Activated naive CD8-positive, alpha-beta T cell (primary cell): ENCODE results near the gene ALDH18A1.
A peak's percentile ranks its signal among the peaks of the same experiment; 100 is the strongest.
"Not testable (repeated sequence)": the region's sequence is repeated elsewhere in the genome, so short reads cannot be mapped to it uniquely, and the experiment has no call there.

Experiments
- H3K27ac Mint-ChIP-seq: one replicate; pipeline ENCODE4 v1.8.0; 2021; ENCODE audit warnings: mixed read lengths
- H3K27me3 Mint-ChIP-seq: one replicate; pipeline ENCODE4 v1.8.0; 2021; ENCODE audit warnings: mixed read lengths
- H3K36me3 Mint-ChIP-seq: one replicate; pipeline ENCODE4 v1.8.0; 2021; ENCODE audit warnings: mixed read lengths
- H3K4me1 Mint-ChIP-seq: one replicate; pipeline ENCODE4 v1.8.0; 2021; ENCODE audit warnings: low read depth, mixed read lengths
- H3K4me3 Mint-ChIP-seq: one replicate; pipeline ENCODE4 v1.8.0; 2021; ENCODE audit warnings: mild to moderate bottlenecking, mixed read lengths
- H3K9me3 Mint-ChIP-seq: one replicate; pipeline ENCODE4 v1.8.0; 2021; ENCODE audit warnings: low read depth, mixed read lengths

The ALDH18A1 gene

DNA sequence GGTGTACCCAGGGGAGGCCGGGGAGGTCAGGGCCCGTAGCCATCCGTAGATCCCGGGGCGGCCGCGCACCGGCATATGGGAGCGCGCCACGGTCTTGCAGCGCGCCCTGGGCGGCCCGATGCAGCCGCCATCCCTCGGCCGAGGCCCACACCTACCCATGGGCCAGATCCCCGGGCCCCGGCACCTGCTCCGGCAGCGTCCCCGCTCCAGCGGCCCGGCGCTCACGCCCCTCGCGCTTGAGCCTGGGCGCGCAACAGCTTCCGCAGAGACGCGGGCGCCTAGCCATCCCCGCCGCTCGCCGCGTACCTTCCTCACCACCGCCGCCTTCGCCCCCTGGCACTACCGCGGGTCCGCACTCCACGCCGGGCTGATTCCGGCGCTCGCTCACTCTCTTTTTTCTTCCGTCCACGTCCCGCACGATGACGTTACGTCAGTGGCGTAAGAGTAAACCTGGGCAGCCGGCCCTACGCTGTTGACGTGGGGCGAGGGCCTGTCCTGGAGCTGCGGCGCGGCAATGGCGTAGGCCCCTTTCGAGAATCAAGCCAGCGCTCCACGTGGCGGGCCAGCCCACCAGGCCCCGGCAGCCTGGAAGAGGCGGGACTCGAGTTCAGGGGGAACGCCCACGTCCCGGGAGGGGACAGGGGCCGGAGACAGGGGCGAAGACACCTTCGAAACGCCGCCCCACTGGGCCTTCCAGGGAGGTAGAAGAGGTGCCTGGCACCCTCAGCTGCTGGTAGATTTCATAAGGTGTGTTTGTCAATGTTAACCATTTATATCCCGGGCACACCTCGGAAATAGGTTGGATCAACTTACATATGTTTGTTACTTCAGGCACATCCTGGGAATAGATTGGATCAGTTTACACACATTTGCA is at the start of gene ALDH18A1:
TSS of gene ALDH18A1 (minus strand) at position 421 of the 874 bp plus-strand sequence. CDS start 3,334 bp downstream, outside the sequence.
- peaks cover 15% of the 10 kb centered on the region for H3K36me3 Mint-ChIP-seq
- no peaks in the 10 kb centered on the region for H3K9me3 Mint-ChIP-seq
- H3K4me3 Mint-ChIP-seq: peak within 1 kb of the TSS; percentile 100
- peak within 1 kb of the TSS; percentile 97 for H3K27ac Mint-ChIP-seq
- H3K27me3 Mint-ChIP-seq: no peaks in the 10 kb centered on the region
- H3K4me1 Mint-ChIP-seq: peaks cover 24% of the 10 kb centered on the region

DNA sequence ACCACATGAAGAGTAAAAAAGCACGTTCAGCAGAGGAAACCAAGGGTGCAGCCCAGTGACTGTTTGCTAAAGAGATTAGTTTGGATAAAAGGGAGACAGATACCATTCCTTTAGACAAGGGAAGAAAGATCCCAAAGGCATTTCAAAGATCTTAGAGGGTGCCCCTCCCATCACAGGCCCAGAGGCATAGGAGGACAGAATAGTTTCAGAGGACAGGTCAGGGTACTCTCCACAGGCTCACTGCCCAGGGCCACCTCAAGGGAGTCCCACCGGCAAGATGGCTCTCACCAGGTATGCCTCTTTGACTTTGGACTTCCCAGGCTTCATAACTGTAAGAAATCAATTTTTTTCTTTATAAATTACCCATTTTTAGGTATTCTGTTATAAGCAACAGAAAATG is 41.9 kb upstream of the ALDH18A1 start:
- H3K9me3 Mint-ChIP-seq: no peaks in the 10 kb centered on the region
- H3K27ac Mint-ChIP-seq: no peak overlapping the region
- no peaks in the 10 kb centered on the region for H3K36me3 Mint-ChIP-seq
- H3K27me3 Mint-ChIP-seq: peaks cover 3% of the 10 kb centered on the region
- no peak overlapping the region for H3K4me3 Mint-ChIP-seq
- peaks cover 4% of the 10 kb centered on the region for H3K4me1 Mint-ChIP-seq

DNA sequence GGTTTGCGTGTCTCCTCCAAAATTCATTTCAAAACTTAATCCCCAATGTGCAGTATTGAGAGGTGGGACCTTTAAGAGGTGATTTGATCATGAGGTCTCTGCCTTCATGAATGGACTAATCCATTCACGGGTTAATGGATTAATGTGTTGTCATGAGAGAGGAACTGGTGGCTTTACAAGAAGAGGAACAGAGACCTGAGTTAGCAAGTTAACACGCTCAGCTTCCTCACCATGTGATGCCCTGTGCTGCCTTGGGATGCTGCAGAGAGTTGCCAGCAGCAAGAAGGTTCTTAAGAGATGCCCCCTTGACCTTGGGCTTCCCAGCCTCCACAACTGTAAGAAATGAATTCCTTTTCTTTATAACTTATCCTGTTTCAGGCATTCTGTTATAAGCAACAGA is 40.9 kb upstream of the ALDH18A1 start:
- no peak overlapping the region for H3K4me3 Mint-ChIP-seq
- H3K4me1 Mint-ChIP-seq: peaks cover 8% of the 10 kb centered on the region
- H3K36me3 Mint-ChIP-seq: no peaks in the 10 kb centered on the region
- no peak overlapping the region for H3K27ac Mint-ChIP-seq
- peaks cover 3% of the 10 kb centered on the region for H3K27me3 Mint-ChIP-seq
- no peaks in the 10 kb centered on the region for H3K9me3 Mint-ChIP-seq

DNA sequence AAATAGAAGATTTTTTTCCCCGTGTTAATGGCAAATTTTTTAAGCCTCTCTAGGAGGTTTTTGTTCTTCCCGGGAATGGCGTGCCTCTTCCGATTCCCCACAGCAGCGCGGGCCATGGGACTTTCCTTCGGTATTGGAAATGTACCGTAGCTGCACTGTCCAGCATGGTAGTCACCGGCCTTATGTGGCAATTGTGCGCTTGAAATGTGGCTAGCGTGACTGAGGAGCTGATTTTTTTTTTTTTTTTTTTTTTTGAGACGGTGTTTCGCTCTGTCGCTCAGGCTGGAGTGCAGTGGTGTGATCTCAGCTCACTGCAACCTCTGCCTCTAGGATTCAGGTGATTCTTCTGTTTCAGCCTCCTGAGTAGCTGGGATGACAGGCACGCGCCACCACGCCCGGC is 38.2 kb upstream of the ALDH18A1 start:
- peaks cover 29% of the 10 kb centered on the region for H3K4me1 Mint-ChIP-seq
- H3K36me3 Mint-ChIP-seq: peaks cover 8% of the 10 kb centered on the region
- H3K4me3 Mint-ChIP-seq: peak overlapping the region; percentile 97
- no peaks in the 10 kb centered on the region for H3K9me3 Mint-ChIP-seq
- H3K27me3 Mint-ChIP-seq: peaks cover 3% of the 10 kb centered on the region
- no peak overlapping the region for H3K27ac Mint-ChIP-seq

DNA sequence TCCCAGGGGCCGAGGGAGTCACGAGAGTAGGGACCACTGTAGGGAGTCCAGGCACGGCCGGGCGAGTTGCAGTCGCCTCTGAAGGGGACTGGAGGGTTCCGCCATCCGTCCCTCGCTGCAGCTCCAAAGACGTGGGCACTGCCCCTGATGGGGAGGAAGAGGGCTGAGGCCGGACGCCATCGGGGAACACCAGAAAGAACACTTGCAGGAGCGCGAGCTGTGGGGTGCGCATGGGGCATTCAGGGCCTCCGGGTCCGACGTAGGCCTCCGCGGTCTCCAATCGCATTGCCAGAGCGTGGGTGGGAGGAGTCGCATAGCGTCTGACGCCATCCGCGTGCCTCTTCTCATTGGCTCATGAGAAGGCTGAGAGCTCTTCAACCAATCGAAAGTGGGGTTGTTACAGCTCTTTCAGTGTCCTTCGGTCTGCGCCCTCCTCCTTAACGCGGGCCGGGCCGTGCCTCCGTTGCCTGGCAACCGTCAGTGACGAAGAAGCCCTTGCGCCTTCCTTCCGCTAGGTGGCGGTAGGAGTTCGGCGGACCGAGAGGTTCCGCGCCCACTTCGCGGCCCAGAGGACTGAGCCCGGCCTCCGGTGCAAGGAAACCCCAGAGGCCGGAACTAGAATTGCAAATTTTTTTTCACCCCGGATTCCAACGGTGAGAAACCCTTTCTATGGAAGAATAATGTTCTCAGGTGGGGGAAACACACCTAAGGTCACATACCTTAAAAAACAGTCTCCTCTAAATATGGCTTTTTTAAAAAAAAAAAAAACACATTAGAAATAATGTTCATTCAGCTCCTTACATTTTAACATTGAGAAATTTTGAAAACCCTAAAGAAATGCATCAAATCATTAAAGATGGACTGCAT is 37.4 kb upstream of the ALDH18A1 start, which contains the start of gene TCTN3:
TSS of gene TCTN3 (minus strand) at position 260 of the 867 bp plus-strand sequence. CDS start at position 232, 28 bp downstream.
- Mint-ChIP-seq H3K27me3 (peaks cover 3% of the 10 kb centered on the region), H3K36me3 (peaks cover 8% of the 10 kb centered on the region), H3K4me1 (peaks cover 29% of the 10 kb centered on the region)

DNA sequence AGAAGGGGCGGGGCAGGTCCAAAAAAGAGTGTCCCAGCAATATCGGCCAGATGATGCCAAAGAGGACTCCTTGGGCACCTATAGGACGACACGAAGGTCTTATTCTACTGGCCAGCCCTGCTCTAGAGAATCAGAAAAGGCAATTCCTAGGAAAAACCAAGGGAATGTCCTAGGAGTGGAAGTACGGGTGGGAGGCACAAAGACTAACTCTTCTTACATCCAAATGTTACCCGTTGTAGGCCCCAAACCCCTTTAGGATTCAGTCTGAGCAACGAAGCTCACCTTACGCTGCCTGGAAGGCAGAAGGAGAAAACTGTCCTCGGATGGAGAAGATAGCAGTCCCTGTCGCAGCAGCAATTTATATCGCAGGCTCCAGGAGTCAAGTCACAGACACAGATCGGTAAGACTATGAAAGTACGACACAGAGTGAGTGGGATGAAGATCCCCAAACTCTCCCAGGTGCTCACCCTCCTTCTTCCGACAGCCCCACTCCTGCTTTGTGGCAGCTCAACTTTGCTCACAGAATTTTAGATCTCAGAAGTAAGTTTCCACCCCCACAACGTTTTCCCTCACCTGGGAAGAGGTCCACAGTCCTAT is 36.7 kb upstream of the ALDH18A1 start:
- H3K36me3 Mint-ChIP-seq: peaks cover 8% of the 10 kb centered on the region
- H3K9me3 Mint-ChIP-seq: no peaks in the 10 kb centered on the region
- H3K27me3 Mint-ChIP-seq: peaks cover under 1% of the 10 kb centered on the region
- H3K4me1 Mint-ChIP-seq: peaks cover 31% of the 10 kb centered on the region
- H3K4me3 Mint-ChIP-seq: peak overlapping the region; percentile 97
- peak overlapping the region; percentile 93 for H3K27ac Mint-ChIP-seq

More for the DNA sequence above, 37.4 kb upstream of the ALDH18A1 start, which contains the start of gene TCTN3:
- Mint-ChIP-seq H3K4me3 (peak within 1 kb of the TSS; percentile 97), H3K9me3 (no peaks in the 10 kb centered on the region), H3K27ac (peak within 1 kb of the TSS; percentile 93)

DNA sequence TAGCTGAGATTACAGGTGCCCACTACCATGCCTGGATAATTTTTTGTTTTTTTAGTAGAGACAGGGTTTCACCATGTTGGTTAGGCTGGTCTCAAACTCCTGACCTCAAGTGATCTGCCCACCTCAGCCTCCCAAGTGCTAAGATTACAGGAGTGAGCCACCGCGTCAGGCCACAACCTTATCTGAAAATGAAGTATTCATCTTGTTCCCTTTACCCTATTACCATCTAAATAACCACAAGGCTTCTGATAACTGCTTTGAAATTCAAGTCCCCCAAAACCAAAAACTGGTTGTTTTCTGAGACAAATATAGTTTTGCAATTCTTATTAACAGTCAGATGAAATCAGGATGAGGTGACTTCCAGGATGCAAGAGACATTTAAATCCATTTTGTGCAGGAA is 34.8 kb upstream of the ALDH18A1 start:
- Mint-ChIP-seq H3K4me3 (peak overlapping the region; percentile 97), H3K27me3 (no peaks in the 10 kb centered on the region), H3K4me1 (peaks cover 31% of the 10 kb centered on the region), H3K27ac (no peak overlapping the region), H3K9me3 (no peaks in the 10 kb centered on the region), H3K36me3 (peaks cover 8% of the 10 kb centered on the region)

DNA sequence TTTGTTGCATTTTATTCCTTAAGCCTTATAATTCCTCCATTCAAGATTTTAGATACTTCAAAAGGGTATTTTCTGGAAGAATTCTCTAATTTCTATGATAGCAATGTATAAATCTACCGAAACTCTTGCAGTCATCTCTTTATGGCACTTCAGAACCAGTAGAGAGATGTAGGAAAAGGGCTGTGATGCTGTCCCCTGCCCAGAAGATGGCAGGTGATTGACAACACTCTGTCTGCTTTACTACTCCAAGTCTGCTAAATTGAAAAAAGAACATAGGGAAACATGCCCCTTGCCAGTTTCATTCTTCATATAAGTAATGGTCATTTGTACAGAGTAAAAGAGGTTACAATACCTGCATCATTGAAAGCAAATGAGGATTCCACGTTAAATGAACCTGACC is 32.1 kb upstream of the ALDH18A1 start:
- H3K36me3 Mint-ChIP-seq: peaks cover 14% of the 10 kb centered on the region
- no peak overlapping the region for H3K4me3 Mint-ChIP-seq
- peaks cover 27% of the 10 kb centered on the region for H3K4me1 Mint-ChIP-seq
- no peaks in the 10 kb centered on the region for H3K27me3 Mint-ChIP-seq
- H3K27ac Mint-ChIP-seq: no peak overlapping the region
- H3K9me3 Mint-ChIP-seq: no peaks in the 10 kb centered on the region

DNA sequence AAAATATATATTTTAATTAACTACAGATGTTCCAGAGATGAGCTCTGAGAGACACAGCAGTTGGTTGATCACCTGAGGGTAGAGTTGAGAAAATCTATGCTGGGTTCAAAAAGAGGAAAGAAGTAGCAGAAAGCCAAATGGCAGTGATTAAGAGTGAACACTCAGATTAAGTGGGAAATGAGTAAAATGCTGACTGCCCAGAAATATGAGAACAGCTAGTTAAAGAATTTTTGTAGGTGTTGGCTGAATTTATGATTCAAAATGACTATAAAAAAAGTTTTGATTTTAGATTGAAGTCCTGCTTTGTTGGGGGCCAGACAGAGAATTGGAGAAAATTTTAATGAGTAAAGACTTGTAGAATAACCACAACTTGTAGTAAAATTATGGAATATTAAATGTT is 27.5 kb upstream of the ALDH18A1 start:
- no peaks in the 10 kb centered on the region for H3K9me3 Mint-ChIP-seq
- peaks cover 2% of the 10 kb centered on the region for H3K4me1 Mint-ChIP-seq
- no peak overlapping the region for H3K27ac Mint-ChIP-seq
- H3K4me3 Mint-ChIP-seq: no peak overlapping the region
- peaks cover 8% of the 10 kb centered on the region for H3K36me3 Mint-ChIP-seq
- no peaks in the 10 kb centered on the region for H3K27me3 Mint-ChIP-seq

DNA sequence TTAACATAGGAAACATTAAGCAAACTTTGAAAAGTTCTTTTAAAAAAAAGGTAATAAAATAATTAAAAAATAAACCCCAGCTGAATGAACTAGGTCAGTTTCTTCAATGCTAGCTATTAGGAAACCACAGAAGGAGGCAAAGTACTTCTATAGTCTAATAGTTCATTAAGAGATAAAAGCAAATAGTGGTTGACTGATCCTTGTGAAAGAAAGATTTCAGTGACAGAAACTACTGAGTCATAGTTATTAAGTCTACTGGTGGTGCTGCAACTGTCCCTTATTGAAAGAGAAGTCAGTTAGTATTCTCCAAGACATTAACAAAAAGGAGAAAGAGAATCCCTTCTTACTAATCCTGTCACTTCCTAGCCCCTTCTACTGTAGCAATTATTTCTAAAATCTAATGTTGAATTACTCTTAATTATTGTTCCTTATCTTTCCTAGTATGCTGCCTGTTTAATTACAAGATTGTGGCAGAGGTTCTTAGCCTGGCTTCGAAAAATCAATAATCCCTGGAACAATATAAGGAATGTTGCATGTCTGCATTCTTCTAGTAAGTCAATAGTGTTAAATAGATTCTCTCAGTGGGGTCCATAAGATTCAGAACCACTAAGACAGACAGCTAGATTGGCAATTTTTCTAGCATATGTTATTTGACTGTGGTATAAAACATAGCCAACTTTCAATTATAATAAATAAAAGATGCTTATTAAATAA is 19.0 kb upstream of the ALDH18A1 start:
- H3K27me3 Mint-ChIP-seq: no peaks in the 10 kb centered on the region
- H3K4me1 Mint-ChIP-seq: no peaks in the 10 kb centered on the region
- no peak overlapping the region for H3K4me3 Mint-ChIP-seq
- no peaks in the 10 kb centered on the region for H3K9me3 Mint-ChIP-seq
- H3K27ac Mint-ChIP-seq: no peak overlapping the region
- peaks cover 4% of the 10 kb centered on the region for H3K36me3 Mint-ChIP-seq

DNA sequence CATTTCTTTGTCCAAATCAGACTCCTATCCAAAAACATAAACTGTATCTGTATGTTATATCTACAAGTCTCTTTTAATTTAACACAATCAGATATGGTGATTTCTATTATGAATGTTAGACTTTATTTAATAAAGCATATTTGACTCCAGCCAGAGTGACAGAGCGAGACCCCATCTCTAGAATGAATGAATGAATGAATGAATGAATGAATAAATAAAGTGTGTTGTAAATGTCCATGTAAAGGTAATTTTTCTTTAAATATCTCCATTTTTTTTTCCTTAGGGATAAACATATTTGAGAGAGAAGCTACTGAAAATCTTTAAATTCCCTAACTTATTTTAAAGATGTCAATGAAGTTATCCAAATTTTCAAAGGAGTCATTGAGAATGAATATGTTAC is 18.1 kb upstream of the ALDH18A1 start:
- Mint-ChIP-seq H3K36me3 (peaks cover 2% of the 10 kb centered on the region), H3K27me3 (no peaks in the 10 kb centered on the region), H3K4me3 (no peak overlapping the region), H3K9me3 (no peaks in the 10 kb centered on the region), H3K27ac (no peak overlapping the region), H3K4me1 (no peaks in the 10 kb centered on the region)

DNA sequence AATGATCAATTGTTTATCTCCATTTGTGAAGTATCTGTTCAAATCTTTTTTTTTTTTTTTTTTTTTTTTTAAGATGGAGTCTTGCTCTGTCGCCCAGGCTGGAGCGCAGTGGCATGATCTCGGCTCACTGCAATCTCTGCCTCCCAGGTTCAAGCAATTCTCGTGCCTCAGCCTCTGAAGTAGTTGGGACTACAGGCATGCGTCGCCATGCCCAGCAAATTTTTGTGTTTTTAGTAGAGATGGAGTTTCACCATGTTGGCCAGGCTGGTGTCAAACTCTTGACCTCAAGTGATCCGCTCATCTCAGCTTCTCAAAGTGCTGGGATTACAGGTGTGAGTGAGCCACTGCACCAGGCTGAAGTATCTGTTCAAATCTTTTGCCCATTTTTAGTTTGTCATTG is 16.1 kb upstream of the ALDH18A1 start:
- not testable (repeated sequence) for H3K4me1 Mint-ChIP-seq, H3K9me3 Mint-ChIP-seq, H3K27ac Mint-ChIP-seq, H3K4me3 Mint-ChIP-seq, H3K36me3 Mint-ChIP-seq, H3K27me3 Mint-ChIP-seq

DNA sequence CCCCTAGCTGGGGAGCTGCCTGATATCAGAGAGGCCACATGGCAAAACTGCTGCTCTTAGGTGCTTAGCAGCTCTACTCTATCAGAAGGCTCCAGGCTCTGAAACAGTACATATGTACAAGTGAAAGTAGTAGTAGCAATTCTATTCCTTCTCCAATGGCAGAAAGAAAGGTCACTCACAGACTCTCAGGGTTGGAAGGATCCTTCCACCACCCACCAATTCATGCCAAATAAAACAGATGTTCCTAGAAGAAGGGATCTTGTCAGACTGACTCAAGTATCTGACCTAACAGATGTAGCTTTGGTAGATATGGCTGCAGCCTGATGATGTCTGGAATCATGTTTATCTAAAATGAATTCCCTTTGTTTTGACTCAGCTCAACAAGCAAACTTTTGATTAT is 8.0 kb upstream of the ALDH18A1 start:
- Mint-ChIP-seq H3K4me3 (no peak overlapping the region), H3K4me1 (no peaks in the 10 kb centered on the region), H3K9me3 (no peaks in the 10 kb centered on the region), H3K36me3 (peaks cover 5% of the 10 kb centered on the region), H3K27ac (no peak overlapping the region), H3K27me3 (no peaks in the 10 kb centered on the region)

DNA sequence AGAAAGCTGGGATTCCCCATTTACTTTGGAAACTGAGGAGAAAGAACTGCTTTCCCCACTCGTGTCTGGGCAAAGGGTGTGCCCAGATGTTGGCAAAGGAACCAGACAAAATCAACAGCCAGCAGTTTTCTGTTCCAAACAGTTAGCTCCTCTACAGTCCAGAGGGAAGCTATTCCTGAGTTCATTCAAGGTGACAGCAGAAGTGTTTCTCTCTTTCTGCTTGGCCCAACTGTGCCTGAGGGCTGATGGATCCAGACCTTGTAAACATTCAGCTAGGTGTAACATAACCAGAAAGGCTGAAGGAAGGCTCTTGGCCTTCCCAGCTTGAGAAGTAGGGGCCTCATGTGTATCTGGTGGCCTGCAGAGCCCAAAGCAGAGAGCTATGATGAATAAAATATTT is 7.0 kb upstream of the ALDH18A1 start:
- no peaks in the 10 kb centered on the region for H3K27me3 Mint-ChIP-seq
- no peaks in the 10 kb centered on the region for H3K9me3 Mint-ChIP-seq
- H3K27ac Mint-ChIP-seq: no peak overlapping the region
- H3K4me1 Mint-ChIP-seq: peaks cover under 1% of the 10 kb centered on the region
- peaks cover 2% of the 10 kb centered on the region for H3K36me3 Mint-ChIP-seq
- H3K4me3 Mint-ChIP-seq: no peak overlapping the region
